ENCODE data around the gene RAB5IF.
"Not testable (repeated sequence)": the region's sequence is repeated elsewhere in the genome, so short reads cannot be mapped to it uniquely, and the experiment has no call there.

RAB5IF gene
- total RNA-seq = 11.1 to 82.9 (median 24.9) reads per million in 18 experiments

DNA sequence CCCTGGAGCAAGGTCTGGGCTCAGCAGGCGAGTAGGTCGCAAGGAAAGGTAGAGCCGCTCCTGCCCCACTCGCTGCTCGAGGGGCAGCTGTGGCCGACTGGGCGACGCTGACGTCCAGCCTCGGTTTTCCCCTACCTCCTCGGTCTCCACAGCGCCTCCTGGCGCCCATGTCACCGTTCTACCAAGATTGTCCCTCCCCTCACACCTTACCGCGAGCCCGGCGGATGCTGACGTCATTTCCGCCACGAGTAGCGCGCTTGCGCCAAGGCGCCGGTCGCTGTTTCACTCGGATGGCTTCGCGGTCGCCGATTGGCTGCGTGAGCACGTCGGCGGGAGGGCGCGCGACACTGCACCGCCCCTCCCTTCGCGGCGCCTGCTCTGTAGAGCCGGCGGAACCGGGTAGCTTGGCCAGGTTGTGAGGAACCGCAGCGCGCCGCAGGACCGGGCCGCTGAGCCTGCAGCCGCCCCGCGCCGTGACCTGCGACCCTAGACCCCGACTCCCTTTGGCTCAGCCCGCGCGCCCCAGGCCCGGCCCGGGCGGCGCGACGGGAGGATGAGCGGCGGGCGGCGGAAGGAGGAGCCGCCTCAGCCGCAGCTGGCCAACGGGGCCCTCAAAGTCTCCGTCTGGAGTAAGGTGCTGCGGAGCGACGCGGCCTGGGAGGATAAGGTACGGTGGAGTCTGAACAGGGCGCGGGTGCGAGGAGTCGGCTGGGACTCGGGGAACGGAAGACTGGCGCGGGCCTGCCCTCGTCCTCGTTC is at the start of gene RAB5IF:
TSS of gene RAB5IF (plus strand) at position 381 of the 759 bp plus-strand sequence. CDS start at position 554, 173 bp downstream.
- peak; percentile 99 for DNase-seq

GRCh38 chr20:36562724-36563123 is 42.9 kb upstream of the RAB5IF start:
- DNase-seq = no peak

DNA sequence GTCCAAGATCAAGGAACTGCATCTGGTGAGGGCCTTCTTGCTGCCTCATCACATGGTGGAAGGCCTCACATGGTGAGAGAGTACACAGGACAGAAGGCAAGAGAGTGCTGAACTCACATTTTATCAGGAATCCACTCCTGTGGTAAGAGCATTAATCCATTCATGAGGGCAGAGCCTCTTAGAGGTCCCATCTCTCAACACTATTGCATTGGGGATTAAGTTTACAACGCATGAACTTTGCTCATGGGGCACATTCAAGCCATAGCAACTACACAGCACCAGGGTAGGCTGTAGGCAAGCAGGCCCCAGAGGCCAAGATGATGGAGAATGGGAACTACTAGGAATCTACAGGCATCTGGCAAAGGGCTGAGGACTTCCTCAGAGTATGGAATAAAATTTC is 42.2 kb upstream of the RAB5IF start:
- no peak for DNase-seq

DNA sequence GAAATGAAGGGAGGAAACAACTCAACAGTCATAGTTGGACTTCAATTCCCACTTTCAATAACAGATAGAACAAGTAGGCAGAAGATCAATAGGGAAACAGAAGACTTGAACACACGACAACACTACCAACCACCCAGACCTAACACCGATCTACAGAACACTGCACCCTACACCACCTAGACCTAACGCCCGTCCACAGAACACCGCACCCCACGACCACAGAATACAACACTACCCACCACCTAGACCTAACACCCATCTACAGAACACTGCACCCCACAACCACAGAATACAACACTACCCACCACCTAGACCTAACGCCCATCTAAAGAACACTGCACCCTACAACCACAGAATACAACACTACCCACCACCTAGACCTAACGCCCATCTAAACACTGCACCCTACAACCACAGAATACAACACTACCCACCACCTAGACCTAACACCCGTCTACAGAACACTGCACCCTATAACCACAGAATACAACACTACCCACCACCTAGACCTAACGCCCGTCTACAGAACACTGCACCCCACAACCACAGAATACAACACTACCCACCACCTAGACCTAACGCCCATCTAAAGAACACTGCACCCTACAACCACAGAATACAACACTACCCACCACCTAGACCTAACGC is 41.4 kb upstream of the RAB5IF start:
- not testable (repeated sequence) for DNase-seq

DNA sequence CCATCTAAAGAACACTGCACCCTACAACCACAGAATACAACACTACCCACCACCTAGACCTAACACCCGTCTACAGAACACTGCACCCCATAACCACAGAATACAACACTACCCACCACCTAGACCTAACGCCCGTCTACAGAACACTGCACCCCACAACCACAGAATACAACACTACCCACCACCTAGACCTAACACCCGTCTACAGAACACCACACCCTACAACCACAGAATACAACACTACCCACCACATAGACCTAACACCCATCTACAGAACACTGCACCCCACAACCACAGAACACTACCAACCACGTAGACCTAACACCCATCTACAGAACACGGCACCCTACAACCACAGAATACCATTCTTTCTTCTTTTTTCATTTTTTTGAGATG is 40.9 kb upstream of the RAB5IF start:
- not testable (repeated sequence) for DNase-seq

DNA sequence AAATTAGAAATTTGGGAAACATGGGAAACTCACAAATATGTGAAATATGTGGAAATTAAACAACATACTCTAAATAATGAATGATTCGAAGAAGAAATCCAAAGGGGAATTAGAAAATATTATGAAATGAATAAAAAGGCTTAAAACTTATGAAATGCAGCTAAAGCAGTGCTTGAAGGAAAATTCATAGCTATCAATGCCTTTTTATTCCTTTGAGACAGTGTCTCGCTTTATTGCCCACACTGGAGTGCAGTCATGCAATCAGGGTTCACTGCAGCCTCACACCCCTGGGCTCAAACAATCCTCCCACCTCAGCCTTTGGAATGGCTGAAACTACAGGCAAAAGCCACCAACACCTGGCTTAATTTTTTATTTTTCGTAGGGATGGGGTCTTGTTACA is 40.1 kb upstream of the RAB5IF start:
- no peak for DNase-seq

DNA sequence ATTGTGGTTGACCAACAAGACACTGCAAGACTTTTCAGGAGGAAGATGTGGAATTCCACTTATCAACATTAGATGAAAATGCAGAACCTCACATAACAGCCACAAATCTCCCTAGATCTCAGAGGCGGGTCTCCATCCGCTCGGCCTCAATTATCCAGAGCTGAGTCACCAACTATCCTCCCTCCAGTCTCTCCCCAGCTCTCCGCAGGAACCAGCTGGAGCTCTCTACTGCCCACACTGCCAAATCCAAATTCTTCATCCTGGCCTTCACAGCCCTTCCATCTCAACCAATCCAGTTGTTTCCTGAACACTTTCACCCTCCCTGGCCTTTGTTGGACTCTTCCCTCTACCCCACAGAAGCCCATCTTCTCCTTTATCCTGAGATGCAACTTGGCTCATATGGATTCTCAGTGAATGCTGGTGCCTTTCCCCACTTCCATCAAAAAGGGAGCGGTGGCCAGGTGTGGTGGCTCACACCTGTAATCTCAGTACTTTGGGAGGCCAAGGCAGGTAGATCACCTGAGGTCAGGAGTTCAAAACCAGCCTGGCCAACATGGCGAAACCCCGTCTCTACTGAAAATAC is 35.6 kb upstream of the RAB5IF start:
- no peak for DNase-seq

GRCh38 chr20:36571564-36572504 is 33.7 kb upstream of the RAB5IF start:
- no peak for DNase-seq

GRCh38 chr20:36572701-36573102 is 32.9 kb upstream of the RAB5IF start:
- DNase-seq = peak; percentile 30 to 76

DNA sequence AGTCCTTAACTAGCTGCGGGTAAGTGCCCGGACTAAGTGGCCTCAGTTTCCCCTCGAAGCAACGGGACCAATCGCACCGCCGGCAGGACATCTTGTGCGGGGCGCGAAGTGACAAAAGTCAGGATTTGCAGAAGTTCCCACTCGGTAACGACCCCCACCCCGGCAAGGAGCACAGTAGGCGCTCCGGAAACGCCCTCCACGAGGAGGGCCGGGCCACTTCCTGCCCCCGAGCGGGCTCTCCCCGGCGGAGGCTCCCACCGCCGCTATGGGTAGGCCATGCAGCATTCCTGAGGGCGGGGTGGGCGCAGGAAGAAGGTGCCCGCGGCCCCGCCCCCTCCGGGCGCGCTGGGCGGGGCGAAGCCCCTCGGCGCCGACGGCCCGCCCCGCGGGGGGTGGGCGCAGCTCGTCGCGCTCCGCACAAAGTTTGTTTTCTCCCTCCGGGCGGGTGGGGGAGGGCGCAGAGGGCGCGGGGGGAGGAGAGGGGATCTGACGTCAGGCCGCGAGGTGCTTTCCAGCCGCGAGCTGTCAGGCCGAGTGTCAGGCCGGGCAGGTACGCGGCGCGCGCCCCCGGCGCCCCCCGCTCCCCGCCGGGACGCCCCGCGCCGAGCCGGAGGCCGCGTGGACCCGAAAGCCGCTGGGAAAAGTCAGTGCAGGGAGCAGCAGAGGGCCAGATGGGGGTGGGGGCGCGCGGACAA is 32.3 kb upstream of the RAB5IF start, which contains the start of gene TGIF2:
TSS of gene TGIF2 (plus strand) at position 495 of the 695 bp plus-strand sequence. CDS start 5,178 bp downstream, outside the sequence.
- DNase-seq = peak; percentile 41 to 68

- DNase-seq = peak; percentile 54 to 72
These were observed 31.7 kb upstream of the RAB5IF start for GRCh38 chr20:36573798-36574365.

DNA sequence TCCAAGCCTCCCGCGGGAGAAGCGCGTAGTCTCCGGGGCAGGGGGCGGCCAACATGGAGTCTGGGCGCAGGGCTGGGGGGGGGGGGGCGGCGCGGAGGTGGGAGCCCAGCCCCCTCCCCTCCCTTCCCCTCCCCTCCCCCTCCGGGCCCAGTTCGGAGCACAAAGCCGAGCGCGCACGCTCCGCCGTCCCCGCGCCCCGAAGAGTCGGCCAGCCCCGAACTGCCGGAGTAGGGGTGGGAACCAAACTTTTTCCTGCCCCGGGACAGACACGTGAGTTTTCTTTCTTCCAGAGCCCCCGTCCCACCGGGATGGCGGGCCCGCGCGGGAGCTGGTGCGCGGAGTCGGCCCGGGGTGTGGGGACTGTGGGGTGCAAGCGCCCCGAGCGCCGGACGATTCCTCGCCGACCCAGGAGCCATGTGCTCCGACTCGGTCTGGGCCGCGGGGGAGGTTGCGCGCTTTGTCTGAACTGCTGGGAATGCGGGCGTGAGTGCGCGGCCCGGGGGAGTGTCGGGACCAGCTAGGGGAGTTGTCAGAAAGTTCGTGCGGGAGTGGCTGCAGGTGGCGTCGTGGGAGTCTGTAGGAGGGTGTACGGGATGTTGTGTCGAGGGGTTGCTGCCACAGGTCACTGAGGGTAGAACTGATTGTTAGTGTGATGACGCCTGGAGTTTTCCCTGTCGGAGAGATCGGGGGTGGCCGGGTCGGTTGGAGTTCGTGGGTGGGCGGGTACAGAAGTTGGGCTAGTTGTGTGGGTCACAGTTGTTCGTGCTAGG is 31.0 kb upstream of the RAB5IF start:
- DNase-seq = peak in 1 of 2 donors; percentile 47

DNA sequence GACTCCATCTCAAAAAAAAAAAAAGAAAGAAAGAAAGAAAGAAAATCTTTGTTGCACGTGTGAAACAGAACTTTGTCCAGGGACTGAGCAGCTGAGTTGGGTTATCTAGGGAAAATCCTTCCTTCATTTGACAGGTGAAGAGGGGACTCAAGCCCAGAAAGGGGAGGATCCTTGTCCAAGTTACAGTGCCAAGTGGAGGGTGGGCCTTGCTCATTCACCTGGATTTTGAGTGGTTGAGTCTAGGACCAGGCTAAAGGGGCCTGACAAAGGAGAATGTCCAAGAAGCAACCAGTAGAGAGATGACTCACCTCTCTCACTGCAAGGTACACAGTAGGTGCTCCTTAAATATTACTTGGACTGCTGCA is 29.5 kb upstream of the RAB5IF start:
- no peak for DNase-seq

DNA sequence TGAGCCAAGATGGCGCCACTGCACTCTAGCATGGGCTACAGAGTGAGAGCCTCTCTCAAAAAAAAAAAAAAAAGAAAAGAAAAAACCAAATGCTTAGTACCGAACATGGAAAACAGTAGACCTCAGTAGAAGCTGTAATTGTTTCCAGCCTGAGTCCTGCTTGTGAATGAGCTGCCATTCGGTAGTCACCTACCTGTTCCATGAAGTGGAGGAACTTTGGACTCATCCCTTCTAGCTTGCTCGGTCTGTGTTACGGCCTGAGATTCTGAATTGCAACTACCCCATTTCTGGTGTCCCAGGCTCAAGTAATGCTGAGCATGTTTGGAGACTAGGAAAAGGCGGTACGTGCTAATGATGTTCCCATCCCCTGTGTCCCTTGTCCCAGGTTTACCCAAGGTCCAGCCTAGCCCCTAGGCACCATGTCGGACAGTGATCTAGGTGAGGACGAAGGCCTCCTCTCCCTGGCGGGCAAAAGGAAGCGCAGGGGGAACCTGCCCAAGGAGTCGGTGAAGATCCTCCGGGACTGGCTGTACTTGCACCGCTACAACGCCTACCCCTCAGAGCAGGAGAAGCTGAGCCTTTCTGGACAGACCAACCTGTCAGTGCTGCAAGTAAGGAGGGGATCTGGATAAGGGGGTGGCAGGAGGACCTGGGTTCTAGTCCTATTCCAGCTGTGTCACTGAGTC is 27.1 kb upstream of the RAB5IF start:
- DNase-seq = no peak

- no peak for DNase-seq
These were observed 25.5 kb upstream of the RAB5IF start for GRCh38 chr20:36579996-36580545.

DNA sequence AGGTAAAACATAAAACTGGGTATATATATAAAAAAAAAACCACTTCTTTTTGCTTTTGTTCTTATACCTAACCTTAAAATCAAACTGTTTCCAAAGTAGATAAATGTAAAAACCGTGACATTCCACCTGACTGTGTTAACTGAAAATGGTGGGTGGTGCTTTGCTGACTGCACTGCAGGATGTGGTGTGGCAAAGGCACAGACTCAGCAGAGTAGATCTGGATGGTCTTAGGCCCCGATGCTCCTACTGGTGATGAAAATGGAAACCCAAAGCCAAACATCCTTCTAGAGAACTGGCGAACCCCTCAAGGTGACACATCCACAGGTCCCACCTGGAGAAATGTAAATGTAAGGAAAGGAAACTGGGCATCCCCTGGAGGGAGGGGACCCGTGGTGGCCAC is 23.3 kb upstream of the RAB5IF start:
- DNase-seq = no peak

DNA sequence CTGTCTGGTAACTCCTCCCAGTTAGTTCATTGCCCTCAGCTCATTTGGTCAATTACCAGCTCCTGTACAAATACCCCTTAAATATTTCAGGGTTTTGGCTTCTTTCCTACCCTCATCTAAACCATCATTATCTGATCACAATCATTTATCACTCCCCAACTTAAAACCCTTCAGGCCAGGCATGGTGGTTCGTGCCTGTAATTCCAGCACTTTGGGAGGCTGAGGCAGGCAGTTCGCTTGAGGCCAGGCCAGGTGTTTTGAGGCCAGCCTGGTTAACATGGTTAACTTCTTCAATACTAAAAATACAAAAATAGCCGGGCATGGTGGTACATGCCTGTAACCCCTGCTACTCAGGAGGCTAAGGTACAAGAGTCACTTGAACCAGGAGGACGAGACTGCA is 22.8 kb upstream of the RAB5IF start:
- DNase-seq = no peak

DNA sequence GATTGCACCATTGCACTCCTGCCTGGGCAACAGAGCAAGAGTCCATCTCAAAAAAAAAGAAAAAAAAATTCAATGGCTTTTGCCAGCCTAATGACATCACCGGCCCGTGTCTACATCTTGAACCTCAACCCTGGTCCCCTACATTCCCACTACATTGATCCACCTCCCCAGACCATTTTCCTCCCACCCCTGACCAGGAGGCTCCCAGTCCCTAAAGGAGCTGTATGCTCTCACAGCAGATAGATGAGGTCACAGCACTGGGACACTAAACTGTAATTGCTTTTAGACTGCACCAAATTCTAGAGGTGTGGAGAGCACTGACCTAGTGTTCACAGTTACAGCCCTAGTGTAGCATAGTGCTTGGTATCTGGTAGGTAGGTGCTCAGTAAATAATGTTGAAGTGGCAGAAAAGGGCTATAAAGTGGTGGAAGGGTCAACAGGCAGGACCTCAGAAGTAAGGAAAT is 21.5 kb upstream of the RAB5IF start:
- no peak for DNase-seq

DNA sequence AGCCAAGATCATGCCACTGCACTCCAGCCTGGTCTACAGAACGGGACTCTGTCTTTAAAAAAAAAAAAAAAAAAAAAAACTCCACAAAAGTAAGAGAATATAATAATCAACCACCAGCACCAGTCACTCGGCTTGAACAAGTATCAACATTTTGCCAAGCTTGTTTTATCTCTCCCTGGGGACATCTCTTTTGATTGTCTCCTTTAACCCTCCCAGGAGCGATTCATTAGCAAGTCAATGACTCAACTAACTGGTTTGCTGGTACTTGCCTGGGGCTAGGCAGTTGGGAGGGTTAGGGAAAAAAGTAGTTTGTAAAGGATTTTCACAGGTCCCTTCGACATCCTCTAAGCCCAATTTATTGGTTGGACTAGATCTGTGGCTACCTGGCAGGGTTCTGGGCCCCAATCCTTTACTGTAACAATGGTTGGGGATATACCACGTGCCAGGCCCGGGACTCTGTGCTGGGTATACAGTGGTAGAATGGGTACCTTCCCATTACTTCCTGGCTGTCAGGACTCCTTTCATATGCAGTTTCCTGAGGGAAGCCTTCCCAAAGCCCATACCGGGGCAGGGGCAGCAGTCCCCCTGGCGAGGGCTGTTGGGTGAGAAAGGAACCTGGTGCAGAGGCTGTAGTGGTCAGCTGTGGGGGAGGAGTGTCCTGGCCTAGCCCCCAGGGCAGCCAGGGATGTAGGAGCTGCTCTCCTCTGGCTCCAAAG is 20.0 kb upstream of the RAB5IF start:
- DNase-seq = no peak
